ENCODE measurements around the gene MMAB.

- TF ChIP-seq CTCF (conservative IDR thresholded peaks at IDR 0.05) (no peak), ZFX (IDR thresholded peaks at IDR 0.05) (no peak)
These were observed 35.5 kb upstream of the MMAB start for GRCh38 chr12:109608793-109609192.
